Measurements from ENCODE around the gene CTXN1.
A peak's percentile ranks its signal among the peaks of the same experiment; 100 is the strongest.
"Not testable (repeated sequence)": the region's sequence is repeated elsewhere in the genome, so short reads cannot be mapped to it uniquely, and the experiment has no call there.

CTXN1 gene

DNA sequence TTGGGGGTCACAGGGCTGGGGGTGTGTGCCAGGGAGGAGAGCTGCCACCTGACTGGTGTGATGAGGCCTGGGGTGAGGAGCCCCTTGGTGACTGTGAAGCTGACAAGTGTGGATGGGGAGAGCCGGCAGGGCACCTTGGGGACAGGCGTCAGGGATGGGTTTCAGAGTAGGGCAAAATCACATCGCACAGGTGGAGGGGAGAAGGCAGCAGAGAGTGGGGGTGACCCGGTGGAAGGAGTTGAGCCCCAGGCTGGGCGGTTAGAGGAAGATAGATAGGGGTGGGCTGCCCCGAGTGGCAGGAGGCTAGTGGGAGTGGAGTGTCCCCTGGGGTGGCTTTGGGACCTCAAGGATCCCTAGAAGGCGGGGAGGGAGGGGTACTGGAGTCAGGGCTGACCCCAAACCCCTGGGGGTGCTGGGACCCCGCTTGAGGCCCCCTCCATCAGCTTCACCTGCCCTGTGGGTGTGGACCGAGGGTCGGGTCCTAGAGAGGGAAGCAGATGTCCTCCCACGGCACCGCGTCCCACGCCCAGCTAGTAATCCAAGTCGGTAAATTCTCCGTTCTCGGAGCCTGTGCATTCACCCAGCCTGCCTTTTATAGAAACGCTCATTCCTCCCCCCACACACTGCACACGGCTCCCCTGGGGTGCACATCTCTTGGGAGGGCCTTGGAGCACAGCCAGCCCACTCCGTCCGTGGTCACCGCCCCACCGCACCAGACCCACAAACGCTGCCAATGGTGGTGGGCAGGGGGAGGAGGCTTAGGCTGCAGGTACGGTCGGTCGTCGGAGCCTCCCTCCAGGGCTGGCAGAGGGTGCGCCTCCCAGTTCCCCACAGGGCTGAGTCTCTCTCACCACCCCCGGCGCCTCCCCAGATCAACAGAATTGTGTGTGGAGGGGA is 2.4 kb downstream of the CTXN1 start:
- DNase-seq (ENCODE audit: low spot score in 2 of 2) (no peak), ATAC-seq (no peak)
- Mint-ChIP-seq H3K36me3 (peaks cover 36% of the 10 kb centered on the region), H3K9me3 (no peaks in the 10 kb centered on the region), H3K4me1 (peaks cover 48% of the 10 kb centered on the region), H3K27ac (peak overlapping the region; percentile 63), H3K4me3 (peak overlapping the region; percentile 64)

DNA sequence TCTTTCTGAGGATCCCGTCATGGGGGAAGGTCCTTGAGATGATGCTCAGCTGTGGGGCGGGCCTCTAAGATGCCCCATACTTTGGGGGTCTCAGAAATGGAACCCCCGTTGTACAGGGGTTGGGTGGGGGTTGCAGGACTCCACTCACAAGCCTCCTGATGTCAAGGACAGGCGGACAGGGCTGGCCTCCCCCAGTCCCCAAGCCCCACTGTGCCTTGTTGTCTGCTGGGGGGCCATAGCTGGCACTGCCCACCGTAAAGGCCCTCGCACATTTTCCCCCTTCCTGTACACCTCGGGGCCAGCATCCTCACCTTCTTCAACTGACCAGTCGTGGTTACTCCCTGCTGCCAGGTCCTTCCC is 3.1 kb downstream of the CTXN1 start:
- no peak for DNase-seq (ENCODE audit: low spot score in 2 of 2)
- Mint-ChIP-seq H3K36me3 (peaks cover 36% of the 10 kb centered on the region), H3K27ac (peak overlapping the region; percentile 58), H3K4me1 (peaks cover 46% of the 10 kb centered on the region), H3K9me3 (no peaks in the 10 kb centered on the region), H3K4me3 (no peak overlapping the region)
- ATAC-seq, result no peak

DNA sequence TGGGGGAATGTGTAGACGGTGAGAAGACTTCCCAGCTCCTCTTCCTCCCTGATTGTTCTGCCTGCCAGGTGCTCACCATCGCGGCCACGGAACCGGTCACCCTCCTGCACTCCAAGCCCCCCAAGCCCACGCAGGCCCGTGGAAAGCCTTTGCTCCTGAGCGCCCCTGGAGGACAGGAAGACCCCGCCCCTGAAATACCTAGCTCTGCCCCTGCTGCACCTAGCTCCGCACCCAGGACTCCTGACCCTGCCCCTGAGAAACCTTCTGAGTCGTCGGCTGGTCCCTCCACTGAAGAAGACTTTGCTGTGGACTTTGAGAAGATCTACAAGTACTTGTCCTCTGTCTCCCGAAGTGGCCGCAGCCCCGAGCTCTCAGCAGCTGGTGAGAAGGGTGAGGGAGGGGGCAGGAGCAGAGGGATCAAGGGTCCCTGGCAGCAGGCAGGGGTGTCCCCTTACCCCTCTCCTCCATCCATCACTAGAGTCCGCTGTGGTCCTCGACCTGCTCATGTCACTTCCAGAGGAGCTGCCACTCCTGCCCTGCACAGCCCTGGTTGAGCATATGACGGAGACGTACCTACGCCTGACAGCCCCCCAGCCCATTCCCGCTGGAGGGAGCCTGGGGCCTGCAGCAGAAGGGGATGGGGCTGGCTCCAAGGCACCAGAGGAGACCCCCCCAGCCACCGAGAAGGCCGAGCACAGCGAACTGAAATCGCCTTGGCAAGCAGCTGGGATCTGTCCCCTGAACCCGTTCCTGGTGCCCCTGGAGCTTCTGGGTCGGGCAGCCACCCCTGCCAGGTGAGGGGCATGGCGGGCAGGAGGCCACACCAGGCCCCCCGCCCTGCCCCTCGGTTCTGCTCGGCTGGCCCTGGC is 3.7 kb downstream of the CTXN1 start:
- Mint-ChIP-seq H3K9me3 (no peaks in the 10 kb centered on the region), H3K27ac (no peak overlapping the region), H3K36me3 (peaks cover 36% of the 10 kb centered on the region), H3K4me3 (peak overlapping the region; percentile 85), H3K4me1 (peaks cover 48% of the 10 kb centered on the region)
- DNase-seq (ENCODE audit: low spot score in 2 of 2), result no peak
- ATAC-seq, result no peak

DNA sequence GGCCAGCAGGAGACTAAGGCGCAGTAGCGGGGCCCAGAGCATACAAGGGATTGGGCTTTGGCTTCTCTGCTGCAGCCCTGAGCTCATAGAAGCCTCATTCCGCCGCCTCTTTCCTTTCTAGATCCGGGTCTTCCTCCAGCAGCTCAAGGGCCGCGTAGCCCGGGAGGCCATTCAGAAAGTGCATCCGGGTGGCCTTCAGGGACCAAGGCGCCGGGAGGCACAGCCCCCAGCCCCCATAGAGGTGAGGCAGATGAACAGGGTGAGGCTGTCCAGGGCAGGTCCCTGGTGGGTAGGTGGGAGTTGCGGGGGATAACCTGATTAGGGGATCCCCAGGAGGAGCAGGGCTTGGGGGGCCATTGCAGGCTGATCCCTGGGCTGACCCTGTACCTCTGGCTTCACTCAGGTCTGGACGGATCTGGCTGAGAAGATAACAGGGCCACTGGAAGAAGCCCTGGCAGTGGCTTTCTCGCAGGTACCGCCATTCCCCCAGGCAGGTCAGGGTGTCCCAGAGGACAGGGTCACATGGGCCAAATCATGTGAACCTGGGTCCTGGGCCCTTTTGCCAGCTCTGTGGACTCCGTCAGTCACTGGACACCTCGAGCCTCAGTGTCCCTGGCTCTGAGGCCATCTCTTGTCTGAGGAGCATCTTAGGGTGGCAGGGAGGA is 4.5 kb downstream of the CTXN1 start:
- DNase-seq (ENCODE audit: low spot score in 2 of 2), result no peak
- H3K36me3 Mint-ChIP-seq, result peaks cover 32% of the 10 kb centered on the region
- no peaks in the 10 kb centered on the region for H3K9me3 Mint-ChIP-seq
- H3K4me3 Mint-ChIP-seq, result peak overlapping the region; percentile 85
- ATAC-seq, result no peak
- peak overlapping the region; percentile 67 for H3K27ac Mint-ChIP-seq
- peaks cover 47% of the 10 kb centered on the region for H3K4me1 Mint-ChIP-seq

DNA sequence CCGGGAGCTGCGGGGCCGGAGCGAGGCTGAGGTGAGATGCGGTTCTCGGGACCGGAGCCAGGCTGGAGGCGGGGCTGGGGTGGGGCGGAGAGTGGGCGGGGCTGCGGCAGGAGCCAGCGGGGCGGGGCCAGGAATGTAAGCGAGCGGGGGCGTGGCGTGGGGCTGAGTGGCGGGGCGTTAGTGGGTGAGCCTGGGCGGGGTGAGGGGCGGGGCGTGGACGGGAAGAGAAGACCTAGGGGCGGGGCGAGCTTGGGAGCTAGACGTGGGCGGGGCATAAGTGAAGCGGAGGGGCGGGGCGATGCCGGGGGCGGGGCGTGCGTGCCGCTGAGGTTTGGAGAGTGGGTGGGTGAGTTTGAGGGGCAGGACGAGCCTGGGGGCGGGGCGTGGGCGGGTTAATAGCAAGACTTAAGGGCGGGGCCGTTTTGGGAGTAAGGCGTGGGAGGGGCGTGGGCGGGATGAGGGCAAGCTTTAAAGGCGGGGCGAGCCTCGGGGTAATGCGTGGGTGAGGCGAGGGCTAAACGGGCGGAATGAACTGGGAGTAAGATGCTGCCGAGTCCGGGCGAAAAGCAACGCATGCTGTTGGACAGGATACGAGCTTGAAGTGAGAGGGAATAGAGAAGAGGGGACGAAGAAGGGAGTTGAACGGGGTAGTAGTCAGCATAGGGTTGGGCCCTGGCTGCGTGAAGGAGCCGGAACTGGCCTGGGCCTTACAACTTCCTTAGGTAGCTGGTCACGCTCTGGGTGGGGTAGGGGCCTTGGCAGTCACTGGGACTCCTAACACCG is 5.2 kb downstream of the CTXN1 start:
- DNase-seq (ENCODE audit: low spot score in 2 of 2) (peak; percentile 94 to 97), ATAC-seq (peak; percentile 58)
- H3K9me3 Mint-ChIP-seq, result no peaks in the 10 kb centered on the region
- H3K4me3 Mint-ChIP-seq, result peak overlapping the region; percentile 85
- H3K4me1 Mint-ChIP-seq, result peaks cover 47% of the 10 kb centered on the region
- H3K27ac Mint-ChIP-seq, result peak overlapping the region; percentile 67
- H3K36me3 Mint-ChIP-seq, result peaks cover 30% of the 10 kb centered on the region

DNA sequence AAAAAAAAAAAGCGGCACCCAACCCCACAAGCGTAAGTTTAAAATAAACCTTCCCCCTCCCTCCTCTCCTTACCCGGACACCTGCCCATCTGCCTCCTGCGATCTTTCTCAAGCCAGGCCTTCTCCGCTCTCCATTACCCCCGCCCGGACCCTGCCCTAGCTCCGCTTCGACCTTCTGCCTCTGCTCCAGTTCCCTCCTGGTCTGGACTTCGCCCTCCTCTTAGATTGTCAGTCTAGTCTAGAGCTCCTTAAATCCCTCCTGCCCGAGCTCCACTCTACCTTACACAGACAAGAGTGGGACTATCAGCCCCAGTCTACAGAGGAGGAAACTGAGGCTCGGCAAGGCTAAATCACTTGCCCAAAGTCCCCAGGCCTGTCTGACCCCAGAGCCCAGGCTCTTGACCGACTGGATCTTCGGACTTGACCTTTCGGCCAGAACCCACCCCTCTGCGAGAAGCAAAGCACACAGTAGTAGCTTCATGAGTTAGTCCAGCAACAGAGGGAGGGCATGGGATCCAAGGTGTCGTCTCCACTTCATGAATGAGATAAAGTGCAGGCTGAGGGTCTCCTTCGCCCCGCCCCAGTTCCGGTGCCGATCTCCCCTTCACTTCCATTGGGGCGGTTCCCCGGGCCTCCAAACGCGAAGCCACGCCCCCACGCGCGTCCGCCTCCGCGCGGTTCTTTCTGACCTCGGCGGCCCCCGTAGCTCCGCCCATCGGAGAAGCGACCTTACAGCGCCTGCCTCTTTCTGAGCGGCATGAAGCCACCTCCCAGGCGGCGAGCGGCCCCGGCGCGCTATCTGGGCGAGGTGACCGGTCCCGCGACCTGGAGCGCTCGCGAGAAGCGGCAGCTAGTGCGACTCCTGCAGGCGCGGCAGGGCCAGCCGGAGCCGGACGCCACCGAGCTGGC is 6.1 kb downstream of the CTXN1 start, which contains the start of gene SNAPC2:
Gene SNAPC2, plus strand, starts transcription at position 729 of the 909 bp plus-strand sequence. Its CDS starts 29 bp downstream, at position 758.
- H3K4me1 Mint-ChIP-seq, result peaks cover 46% of the 10 kb centered on the region
- peaks cover 24% of the 10 kb centered on the region for H3K36me3 Mint-ChIP-seq
- H3K27ac Mint-ChIP-seq, result peak within 1 kb of the TSS; percentile 67
- DNase-seq (ENCODE audit: low spot score in 2 of 2) (peak; percentile 96 to 98), ATAC-seq (peak; percentile 81)
- no peaks in the 10 kb centered on the region for H3K9me3 Mint-ChIP-seq
- peak within 1 kb of the TSS; percentile 85 for H3K4me3 Mint-ChIP-seq

DNA sequence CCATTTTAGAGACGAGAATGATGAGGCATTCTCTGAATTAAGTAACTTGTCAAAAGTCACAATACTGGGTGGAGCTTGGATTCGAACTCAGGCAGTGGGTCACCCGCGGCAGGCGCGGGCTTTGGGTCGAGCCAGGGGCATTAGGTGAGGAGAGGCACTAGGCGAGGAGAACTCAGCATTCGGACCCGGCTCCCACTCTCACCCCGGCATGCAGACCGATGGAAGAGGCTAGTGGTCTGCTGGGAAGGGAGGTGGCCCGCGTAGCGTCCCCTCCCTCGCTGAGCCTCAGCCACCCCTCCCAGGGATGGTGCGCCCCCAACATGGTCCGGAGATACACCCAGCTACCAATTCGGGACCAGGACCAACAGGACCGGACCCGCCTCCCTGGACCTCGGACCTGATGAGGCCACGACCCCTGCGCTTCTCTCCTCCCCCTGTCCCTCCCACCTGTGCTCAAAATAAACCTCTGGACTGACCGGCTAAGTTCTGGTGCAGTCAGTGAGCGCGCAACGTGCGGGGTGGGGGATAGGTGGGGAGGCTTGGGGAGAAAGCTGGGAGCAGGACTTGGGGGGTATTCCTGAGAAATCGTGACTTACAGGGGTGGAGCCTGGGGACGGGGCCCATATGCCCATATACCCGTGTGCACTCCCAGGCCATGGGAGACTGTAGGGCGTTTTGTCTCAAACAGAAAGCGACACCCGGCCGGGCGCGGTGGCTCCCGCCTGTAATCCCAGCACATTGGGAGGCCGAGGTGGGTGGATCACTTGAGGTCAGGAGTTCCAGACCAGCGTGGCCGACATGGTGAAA is 7.1 kb downstream of the CTXN1 start:
- H3K9me3 Mint-ChIP-seq, result no peaks in the 10 kb centered on the region
- no peak overlapping the region for H3K27ac Mint-ChIP-seq
- DNase-seq (ENCODE audit: low spot score in 2 of 2) (no peak), ATAC-seq (no peak)
- peak overlapping the region; percentile 85 for H3K4me3 Mint-ChIP-seq
- H3K36me3 Mint-ChIP-seq, result peaks cover 23% of the 10 kb centered on the region
- H3K4me1 Mint-ChIP-seq, result peaks cover 40% of the 10 kb centered on the region

DNA sequence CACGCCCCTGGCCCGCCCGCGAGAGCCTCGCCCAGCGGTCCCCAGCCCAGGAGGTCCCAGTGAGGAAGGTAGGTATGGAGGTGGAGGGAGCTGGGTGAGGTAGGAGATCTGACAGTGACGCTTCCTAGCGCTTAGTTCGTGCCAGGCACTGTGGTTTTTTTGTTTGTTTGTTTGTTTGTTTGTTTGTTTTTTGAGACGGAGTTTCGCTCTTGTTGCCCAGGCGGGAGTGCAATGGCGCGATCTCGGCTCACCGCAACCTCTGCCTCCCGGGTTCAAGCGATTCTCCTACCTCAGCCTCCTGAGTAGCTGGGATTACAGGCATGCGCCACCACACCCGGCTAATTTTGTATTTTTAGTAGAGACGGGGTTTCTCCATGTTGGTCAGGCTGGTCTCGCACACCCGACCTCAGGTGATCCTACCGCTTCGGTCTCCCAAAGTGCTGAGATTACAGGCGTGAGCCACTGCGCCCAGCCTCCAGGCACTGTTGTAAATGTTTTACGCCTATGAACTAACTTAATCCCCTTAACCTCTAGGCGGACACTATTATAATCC is 7.8 kb downstream of the CTXN1 start:
- not testable (repeated sequence) for H3K27ac Mint-ChIP-seq; DNase-seq (ENCODE audit: low spot score in 2 of 2); H3K9me3 Mint-ChIP-seq; ATAC-seq
- H3K4me1 Mint-ChIP-seq, result peaks cover 41% of the 10 kb centered on the region
- peaks cover 23% of the 10 kb centered on the region for H3K36me3 Mint-ChIP-seq
- peak overlapping the region; percentile 85 for H3K4me3 Mint-ChIP-seq

DNA sequence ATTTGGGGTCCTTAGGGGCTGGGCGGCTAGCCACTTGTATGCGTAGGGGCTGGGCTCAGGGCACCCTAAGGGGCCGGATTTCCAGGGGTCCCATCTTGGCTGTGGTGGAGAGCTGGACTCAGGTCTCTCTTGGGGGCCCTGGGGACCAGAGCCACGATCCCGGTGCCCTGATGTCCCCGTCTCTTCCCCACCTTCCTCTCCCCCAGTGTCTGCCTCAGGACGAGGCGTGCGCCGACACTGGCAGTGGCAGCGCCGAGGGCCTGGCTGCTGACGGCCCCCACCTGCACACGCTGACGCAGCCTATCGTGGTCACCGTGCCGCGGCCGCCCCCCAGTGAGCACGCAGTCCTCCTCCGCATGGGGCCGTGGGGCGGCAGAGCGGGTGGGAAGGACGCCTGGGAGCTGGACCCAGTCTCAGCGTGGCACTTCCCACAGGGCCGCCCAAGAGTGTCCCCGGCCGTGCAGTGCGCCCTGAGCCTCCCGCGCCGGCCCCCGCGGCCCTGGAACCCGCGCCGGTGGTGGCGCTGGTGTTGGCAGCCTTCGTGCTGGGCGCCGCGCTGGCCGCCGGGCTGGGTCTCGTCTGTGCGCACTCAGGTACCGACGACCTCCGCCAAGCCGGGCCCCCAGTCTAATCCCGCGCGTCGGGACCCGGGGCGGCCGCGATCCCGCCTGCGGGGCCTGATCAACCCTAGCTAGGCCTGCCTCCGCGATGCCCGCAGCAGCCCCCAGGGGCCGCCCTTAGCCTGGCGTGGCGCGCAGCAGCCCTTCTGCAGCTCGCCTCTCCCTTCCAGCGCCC is 8.5 kb downstream of the CTXN1 start:
- H3K4me1 Mint-ChIP-seq, result peaks cover 47% of the 10 kb centered on the region
- peak; percentile 55 for ATAC-seq
- DNase-seq (ENCODE audit: low spot score in 2 of 2), result peak; percentile 41 to 79
- H3K9me3 Mint-ChIP-seq, result no peaks in the 10 kb centered on the region
- H3K36me3 Mint-ChIP-seq, result peaks cover 23% of the 10 kb centered on the region
- no peak overlapping the region for H3K27ac Mint-ChIP-seq
- peak overlapping the region; percentile 85 for H3K4me3 Mint-ChIP-seq

DNA sequence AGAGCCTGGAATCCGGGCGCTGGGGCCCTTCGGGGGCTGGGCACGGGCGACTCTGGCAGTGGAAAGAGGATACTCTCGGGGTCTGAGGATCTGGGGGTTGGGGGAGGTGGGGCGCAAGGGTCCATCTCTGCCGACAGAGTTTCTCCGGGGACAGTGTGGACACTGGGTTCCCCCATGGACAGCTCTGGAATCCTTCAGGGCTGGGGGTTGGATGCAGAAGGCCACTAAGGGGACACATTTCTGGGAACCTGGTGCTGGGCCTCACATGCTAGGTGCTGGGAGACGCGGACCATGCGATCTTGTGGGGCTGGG is 9.0 kb downstream of the CTXN1 start:
- Mint-ChIP-seq H3K4me1 (peaks cover 42% of the 10 kb centered on the region), H3K9me3 (no peaks in the 10 kb centered on the region), H3K27ac (no peak overlapping the region), H3K4me3 (peak overlapping the region; percentile 85), H3K36me3 (peaks cover 19% of the 10 kb centered on the region)
- DNase-seq (ENCODE audit: low spot score in 2 of 2) (peak in 1 of 2 donors; percentile 69), ATAC-seq (no peak)

DNA sequence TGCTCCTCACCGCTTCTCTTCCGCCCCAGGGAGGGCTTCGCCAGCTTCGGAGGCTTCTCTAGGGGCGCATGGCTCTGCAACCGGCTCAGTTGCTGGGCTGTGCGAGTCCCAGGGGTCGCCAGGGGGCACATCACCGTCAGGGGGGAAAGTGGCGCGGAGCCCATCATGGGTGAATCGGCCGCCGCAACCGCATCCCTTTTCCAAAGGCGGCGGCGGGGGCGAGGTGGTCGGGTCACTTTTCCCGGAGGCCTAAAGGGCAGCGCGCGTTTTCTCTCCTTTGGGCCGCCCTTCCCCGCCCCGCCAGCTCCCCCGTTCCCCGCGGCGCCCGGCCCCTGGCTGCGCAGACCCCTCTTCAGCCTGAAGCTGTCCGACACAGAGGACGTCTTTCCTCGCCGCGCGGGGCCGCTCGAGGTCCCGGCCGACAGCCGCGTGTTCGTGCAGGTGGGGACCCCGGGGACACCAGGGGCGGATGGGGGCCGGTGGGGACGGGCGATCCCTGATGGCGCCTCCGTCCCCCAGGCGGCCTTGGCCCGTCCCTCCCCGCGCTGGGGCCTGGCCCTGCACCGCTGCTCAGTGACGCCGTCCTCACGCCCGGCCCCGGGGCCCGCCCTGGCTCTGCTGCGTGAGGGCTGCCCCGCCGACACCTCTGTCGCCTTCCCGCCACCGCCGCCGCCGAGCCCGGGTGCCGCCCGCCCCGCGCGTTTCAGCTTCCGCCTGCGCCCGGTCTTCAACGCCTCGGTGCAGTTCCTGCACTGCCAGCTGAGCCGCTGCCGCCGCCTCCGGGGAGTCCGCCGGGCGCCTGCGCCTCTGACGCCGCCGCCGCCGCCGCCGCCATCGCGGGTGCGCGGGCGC is 9.6 kb downstream of the CTXN1 start:
- Mint-ChIP-seq H3K9me3 (no peaks in the 10 kb centered on the region), H3K4me1 (peaks cover 37% of the 10 kb centered on the region), H3K4me3 (peak overlapping the region; percentile 85), H3K27ac (no peak overlapping the region), H3K36me3 (peaks cover 16% of the 10 kb centered on the region)
- ATAC-seq (peak; percentile 25), DNase-seq (ENCODE audit: low spot score in 2 of 2) (peak; percentile 52 to 79)

All from stimulated activated effector memory CD8-positive, alpha-beta T cell treated with anti-CD3 and anti-CD28 coated beads, Interleukin-12 subunit alpha, Interleukin-12 subunit beta, amount 100 ng/mL, for 72 hours (primary cell).